PFSK-1 (cell line): ENCODE data around the gene RALGAPA2.

ENCODE experiments used
- FOXP2 ChIP-seq: optimal IDR thresholded peaks from 2 replicates; pipeline ENCODE3; 2011; ENCODE audit warnings: borderline replicate concordance, control low read depth, inconsistent platforms; ENCODE audit not compliant: insufficient read depth; ENCODE audit errors: extremely low read length, extremely low read depth
- POLR2AphosphoS5 ChIP-seq: IDR thresholded peaks from 2 replicates; pipeline ENCODE4 v1.6.1; 2012; ENCODE audit warnings: low read depth, mild to moderate bottlenecking, control low read depth, low read length, moderate library complexity
- REST ChIP-seq, 2 experiments: IDR thresholded peaks; 2 replicates each; pipeline versions ENCODE4 v1.6.1 to v1.8.0; 2011 to 2012; ENCODE audit warnings: low read depth in 2 of 2, low read length in 2 of 2, control low read depth in 1 of 2, inconsistent platforms in 1 of 2, mild to moderate bottlenecking in 1 of 2, moderate library complexity in 1 of 2; ENCODE audit not compliant: insufficient read depth in 1 of 2
- SIN3A ChIP-seq: IDR thresholded peaks from 2 replicates; pipeline ENCODE4 v1.6.1; 2012; ENCODE audit warnings: mild to moderate bottlenecking, low read length, moderate library complexity, borderline replicate concordance; ENCODE audit not compliant: insufficient read depth
- TAF1 ChIP-seq: IDR thresholded peaks from 2 replicates; pipeline ENCODE4 v1.6.1; 2012; ENCODE audit warnings: low read length, control low read depth, borderline replicate concordance; ENCODE audit not compliant: insufficient read depth

- no peak for TF ChIP-seq REST (IDR thresholded peaks at IDR 0.05; ENCODE audit: insufficient read depth in 1 of 2, low read depth in 2 of 2, low read length in 2 of 2)
- TF ChIP-seq POLR2AphosphoS5, result no peak
- no peak for TF ChIP-seq TAF1
- no peak for TF ChIP-seq FOXP2
- no peak for TF ChIP-seq SIN3A
These were observed 91.2 kb downstream of the RALGAPA2 start for GRCh38 chr20:20621195-20621594.
